ENCODE results near the gene SSR3.

SSR3 gene

DNA sequence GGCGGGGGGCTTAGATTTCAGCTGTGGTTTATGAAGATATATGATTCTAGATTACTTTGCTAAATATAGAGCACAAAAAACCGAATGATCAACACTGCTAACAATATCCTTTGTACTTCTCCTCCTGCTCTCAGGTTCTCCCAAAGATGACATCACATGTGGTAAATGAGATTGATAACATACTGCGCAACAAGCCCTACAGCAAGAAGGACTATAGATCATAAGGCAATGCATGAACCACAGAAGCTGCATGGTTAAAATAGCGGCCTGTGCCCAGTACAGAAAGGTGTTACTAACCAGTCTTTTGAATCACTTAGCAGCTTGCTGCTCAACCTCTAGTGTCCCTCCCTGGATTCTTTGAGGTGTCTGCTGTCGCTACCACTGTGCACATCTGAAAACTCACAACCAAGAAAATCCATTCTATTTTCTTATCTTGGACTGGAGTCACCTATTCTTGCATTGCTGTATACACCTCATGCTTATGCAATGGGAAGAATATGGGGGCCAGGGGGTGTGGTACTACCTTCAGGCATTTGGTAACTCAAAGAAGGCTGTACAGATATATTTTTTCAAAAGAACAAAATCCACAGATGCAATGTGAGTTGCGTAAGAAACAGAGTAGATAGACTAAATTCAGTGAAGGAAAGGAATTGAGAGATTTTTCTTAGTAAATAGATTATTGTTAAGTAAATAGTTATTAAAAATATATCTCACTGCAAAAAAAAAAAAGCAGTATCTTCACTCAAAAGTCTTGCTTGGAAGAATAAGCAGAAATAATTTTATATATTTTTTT, 18.2 kb downstream of the SSR3 start:
- DNase-seq (ENCODE audit: low read depth, low spot score), result no peak

DNA sequence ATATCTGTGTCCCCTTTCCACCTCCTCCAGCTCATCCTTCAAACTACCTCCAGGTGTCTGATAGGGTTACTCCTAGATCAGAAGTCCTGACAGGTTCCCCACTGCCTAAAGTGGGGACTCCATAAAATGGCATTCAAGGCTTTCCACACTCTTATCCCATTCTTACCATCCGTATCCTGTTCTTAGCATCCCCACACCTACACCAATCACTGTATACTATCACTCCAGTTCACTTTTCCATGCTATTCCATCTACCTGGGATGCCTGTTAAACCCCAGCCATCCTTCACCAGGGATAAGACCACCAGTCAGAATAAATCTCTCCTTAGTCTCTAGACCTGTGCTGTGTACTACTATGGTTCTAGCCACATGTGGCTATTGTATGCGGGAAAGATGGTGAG, 19.1 kb downstream of the SSR3 start:
- DNase-seq (ENCODE audit: low read depth, low spot score), result no peak

DNA sequence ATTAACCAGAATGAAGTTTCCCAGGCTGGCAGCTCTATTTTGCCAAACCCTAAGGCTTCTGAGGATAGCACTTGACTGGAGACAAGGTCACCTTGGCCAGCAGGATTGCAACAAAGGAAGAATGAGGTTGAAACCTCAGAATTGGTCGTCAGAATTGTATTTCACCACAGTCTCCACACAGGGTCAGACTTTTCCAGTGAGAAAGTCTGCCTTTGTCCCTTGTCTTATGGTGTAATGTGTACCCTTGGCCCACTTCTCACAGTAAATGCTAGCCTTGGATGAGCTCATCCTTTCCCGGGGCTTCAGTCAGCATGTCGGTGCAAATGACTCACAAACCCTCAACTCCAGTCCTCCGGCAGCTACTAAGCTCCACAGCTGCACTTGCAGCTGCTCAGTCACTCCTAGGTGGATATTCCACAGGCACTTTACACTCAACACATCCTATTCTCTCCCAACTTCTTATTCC, 19.7 kb downstream of the SSR3 start:
- peak; percentile 78 for DNase-seq (ENCODE audit: low read depth, low spot score)

DNA sequence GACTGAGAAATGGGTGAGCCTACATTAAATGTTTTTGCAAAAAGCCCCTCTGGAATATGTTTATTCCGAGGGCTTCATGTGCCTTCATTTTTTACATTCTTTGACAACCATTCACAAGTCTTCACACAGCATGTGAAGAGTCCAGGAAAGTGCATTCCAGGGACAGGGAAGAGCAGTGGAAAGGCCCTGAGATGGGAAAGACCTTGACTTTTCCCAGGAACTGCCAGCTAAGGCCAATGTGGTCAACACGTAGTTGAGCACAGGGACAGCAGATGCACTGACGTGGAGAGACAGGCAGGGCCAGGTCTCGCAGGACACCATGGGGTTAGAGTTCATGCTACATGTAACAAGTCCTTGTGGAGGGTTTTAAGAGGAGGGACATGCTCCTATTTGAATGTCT, 21.7 kb downstream of the SSR3 start:
- DNase-seq (ENCODE audit: low read depth, low spot score), result no peak

DNA sequence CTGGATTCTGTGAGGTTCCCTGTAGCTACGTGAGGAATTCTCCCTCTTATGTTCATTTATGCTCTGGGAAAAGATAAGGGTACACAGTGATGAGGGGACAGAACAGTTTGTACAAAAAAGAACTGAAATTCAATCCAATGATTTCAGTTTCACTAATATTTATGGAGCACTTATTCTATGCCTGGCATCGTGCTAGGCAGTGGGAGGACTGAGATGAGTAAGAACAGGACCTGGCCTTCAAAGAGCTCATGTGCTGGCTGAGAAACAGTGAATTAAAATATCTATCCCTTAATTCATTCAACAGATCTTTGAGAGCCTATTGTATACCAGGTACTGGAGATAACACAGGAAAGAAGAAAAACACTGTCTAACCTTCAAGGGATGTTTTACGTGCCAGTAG, 22.2 kb downstream of the SSR3 start:
- no peak for DNase-seq (ENCODE audit: low read depth, low spot score)

DNA sequence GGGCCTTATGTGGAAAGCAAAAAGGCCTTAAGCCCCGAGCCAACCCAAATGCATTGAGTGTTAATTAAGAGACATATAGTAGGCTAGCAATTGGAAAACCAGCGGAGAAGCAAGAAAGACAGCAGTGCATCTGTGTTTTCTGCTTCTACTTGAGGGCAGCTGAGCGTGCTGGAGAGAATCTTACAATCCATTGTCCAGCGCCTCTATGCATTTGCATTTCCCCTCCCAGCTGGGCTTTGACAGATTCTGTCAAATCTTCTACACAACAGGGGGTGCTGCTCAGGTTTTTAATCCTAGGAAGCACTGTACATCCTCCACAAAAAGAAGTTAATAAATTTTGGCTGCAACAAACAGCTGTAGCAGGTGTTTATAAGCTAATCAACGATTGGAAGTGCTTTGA, 23.9 kb downstream of the SSR3 start:
- peak; percentile 19 for DNase-seq (ENCODE audit: low read depth, low spot score)

DNA sequence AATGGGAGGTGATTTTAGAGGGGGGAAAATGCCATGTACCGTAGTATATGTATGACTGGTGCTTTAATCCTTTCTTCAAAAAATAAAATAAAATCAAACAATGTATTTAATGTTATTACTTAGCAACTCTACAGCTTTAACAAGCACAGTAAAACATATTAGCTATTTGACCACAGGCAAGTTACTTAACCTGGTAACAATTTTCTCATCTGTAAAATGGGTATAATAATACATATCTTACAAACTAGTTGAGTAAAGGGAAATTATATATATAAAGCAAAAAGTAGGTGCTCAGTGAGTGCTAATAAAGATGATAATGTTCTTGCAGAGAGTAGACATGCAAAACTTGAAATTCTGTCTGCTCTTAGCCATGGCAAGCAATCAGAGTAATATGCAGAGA, 27.9 kb downstream of the SSR3 start:
- no peak for DNase-seq (ENCODE audit: low read depth, low spot score)

DNA sequence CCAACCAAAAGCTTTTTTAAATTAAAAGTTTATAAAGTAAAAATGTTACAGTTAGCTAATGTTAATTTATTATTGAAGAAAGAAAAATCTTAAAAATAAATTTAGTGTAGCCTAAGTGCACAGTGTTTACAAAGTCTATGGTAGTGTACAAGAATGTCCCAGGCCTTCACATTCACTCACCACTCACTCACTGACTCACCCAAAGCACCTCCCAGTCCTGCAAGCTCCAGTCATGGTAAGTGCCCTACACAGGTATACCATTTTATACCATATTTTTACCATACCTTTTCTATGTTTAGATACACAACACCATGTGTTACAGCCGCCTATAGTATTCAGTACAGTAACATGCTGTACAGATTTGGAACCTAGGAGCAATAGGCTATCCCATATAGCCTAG, 29.1 kb downstream of the SSR3 start:
- no peak for DNase-seq (ENCODE audit: low read depth, low spot score)

DNA sequence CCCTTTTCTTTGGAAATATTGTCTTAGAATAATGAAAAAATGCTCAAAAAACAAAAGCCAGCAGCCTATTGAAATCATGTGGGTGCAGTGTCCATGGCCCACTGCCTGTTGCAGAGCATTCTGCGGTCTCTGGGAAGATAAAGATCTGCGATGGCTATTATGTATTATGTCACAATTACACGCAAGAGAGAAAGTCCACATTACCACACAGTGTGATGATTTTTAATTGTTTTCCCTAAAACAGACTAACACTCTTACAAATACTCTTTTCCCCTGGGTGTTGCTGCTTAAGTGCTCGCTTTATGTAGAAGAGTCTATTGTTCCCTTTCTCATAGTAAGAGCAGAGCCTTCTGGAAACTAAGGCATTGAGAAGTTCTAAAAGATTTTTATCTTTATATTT, 32.2 kb downstream of the SSR3 start:
- no peak for DNase-seq (ENCODE audit: low read depth, low spot score)

DNA sequence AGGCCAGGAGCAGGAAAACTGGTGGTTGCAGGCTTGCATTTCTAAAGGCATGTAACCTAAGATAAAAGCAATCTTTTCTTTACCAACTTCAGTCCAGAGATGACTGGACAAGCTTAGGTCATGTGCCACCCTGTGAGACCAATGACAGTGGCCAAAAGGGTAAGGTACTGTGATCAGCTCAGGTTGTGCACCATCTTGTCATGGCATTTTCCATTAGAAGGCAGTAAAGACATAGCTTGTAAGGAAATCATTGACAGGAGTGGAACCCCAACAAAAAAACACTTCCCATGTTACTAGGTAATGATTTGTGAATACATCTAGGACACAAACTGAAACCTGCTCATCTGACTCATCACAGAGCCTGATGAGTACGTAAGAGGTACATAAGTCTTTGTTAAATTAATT, 35.2 kb downstream of the SSR3 start:
- DNase-seq (ENCODE audit: low read depth, low spot score), result no peak

DNA sequence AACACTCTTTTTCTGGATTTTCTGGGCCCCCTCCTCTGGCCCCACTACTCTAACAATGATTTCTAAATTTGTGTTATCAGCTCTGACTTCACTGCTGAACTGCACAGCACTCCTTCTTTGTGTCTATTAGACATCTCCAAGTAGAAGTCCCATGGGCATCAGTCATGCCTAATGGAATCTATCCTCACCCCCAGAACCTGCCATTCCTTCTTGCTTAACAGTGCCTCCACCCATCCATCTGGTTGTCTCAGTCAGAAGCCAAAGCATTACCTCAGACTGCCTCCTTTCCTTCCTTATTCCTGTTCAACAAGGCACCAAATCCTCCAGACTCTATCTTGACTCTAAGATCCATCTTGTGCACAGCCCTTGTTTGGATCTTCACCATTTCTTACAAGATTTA, 36.2 kb downstream of the SSR3 start:
- DNase-seq (ENCODE audit: low read depth, low spot score), result no peak

DNA sequence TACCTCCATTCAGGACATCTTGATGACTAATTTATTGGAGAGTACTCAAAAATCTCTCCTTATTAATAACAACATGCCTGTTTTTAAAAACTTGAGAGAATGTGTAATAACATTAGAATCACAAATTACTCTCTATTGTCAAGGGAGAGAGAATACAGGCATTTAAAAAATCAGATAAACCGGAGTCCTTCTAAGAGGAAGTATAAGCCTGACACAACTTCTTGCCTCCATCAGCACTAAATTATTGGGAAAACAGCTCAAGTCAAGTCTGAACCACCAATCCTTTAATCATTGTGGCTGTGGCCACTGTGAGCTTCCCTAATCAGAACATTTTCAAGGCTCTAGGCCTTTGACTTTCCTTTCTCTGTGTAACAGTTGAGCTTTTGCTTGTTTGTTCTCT, 38.0 kb downstream of the SSR3 start:
- no peak for DNase-seq (ENCODE audit: low read depth, low spot score)

DNA sequence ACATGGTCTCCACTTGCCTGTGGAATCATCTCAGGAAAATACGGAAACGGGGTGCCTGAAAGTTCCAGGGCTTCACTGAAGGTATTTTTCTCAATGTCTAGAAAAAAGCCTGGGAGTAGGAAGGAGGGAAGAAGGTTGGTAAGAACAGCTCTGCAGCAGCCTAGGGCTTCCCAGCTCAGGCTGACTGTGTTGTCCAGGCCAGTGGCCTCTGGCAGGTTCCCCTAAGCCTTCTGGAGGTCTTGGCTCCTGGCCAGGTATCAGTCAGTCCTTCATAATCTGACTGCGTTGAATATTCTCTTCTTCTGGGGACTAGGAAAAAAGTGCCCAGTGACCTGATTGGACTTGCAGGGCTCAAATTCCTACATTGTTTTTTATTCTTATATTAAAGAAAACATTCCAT, 38.6 kb downstream of the SSR3 start:
- no peak for DNase-seq (ENCODE audit: low read depth, low spot score)

DNA sequence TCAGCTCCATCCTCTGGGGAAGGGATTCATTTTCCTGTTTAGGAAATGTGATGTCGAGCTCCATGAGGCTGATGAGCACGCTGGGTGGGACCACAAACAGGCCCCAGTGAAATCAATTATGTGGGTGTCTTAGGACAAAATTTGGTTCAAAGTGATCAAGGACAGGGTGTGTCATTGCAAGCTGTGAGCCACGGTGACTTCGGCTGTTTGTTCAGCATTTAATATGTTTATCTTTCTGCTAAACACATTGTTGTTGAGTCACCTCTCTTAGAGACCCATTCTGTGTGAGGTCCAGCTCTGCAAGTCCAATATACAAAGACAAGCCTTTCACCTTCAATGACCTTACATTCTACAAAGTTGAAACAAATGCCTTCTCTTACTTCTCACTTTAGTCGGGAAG, 41.3 kb downstream of the SSR3 start:
- no peak for DNase-seq (ENCODE audit: low read depth, low spot score)

DNA sequence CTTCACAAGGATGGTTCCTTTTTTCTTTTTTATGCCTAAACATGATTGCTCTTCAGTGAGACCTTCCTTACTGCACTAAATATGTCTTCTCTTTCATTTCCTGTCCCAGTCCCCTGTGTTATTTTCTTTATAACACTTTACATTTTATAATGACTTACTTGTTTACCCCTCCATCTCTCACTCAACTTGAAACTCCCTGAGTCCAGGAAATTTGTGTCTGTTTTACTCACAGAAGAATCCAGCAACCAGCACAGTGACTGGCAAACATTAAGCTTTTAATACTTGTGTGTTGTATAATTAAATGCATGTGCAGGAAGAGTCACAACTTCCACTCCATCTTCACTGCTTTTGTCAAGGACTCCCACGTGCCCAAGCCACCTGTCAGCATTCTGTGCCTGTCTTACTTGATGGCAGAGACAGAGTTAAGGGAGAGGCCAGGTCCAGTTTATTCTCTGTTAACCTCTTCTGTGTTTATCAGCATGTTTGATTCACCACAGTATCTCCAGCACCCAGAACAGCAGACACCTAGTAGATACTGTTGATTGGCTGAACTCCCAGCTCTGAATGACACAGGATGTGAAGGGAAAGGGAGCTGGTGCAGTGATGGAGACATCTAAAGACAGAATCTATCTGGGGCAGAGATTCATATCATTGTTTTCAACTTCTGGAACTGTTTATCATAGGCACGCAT, 42.8 kb downstream of the SSR3 start:
- no peak for DNase-seq (ENCODE audit: low read depth, low spot score)

DNA sequence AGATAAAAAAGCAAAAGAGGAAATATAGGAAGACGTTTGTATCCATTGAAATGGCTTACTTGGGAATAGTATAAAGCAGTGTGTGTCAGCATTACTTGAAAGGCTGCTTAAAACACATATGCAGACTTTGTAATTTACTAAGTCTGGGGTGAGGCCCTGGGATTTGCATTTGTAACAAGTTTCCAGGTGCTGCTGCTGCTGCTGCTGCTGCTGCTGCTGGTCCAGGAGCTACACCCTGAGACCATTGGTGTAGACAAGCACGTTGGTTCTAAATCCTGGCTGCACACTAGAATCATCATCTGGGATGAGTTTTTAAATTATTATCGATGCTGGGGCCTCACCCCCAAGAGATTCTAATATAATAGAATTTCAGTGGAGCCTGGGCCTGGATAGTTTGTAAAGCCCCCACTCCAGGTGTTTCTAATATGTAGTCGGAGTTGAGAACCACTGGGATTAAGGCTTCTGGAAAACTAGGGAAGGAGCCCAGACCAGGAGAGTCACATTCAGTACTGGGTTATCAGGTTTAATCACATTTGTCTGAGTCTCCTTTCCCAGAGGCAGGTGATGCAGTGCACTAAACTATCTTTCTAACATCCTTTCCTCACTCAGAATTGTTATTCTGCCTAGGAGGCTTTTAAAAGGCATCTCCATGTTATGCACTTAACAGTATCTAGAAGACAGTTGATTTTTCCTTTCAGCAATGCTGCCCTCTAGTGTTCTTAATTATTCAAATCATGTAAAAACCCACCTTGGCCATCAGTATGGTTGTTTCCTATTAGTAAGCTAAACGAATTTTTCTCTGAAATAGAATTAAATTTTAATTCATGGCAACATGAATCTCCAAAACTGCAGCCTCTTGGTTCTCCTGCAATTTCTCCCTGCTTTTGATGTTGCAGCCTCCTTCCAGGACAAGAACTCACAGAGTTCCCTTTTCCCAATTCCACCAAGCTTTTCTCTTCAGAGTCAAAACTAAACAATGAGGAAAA, 45.4 kb downstream of the SSR3 start:
- DNase-seq (ENCODE audit: low read depth, low spot score), result no peak

DNA sequence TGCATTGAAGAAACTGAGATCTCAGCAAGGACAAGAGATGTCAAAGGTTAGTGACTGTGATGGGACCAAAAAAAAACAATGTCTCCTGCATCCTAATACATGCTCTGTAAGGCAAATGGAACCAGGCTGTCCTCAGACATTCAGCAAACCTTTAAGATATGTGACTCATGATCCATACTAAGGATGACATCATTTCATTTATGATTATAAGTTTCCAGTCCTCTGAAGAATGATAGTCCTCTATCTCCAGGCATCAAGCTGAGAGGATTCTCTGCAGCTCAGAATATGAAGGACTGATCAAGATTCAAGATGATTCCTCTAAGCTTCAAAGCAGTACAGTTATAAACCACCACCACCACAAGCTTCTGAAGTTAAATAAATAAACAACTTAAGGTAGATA, 47.6 kb downstream of the SSR3 start:
- no peak for DNase-seq (ENCODE audit: low read depth, low spot score)

DNA sequence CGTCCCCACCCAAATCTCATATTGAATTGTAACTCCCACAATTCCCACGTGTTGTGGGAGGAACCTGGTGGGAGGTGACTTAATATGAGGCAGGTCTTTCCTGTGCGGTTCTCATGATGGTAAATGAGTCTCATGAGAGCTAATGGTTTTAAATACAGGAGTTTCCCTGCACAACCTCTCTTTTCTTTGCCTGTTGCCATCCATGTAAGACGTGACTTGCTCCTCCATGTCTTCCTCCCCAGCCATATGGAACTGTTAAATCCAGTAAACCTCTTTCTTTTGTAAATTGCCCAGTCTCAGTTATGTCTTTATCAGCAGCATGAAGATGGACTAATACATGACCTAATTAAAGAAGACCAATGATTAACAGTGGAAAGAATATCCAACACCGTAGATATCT, 56.6 kb downstream of the SSR3 start:
- DNase-seq (ENCODE audit: low read depth, low spot score), result no peak

DNA sequence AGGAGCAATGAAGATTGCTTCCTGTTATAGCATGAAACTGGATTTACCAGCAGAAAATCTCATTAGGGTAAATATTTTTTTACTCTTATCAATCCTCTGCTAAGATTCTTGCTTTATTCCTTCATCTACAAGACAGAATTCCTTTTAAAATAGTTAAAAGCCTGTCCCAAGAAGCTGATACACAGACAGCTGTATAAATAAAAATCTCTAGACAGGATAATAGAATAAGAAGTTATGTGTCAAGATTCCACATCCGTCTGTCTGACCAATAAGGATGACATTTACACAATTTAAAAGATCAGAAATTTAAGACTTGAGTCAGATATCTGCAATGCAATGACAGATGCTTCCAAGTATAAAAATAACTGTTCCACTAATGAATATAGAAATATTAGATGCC, 57.6 kb downstream of the SSR3 start:
- no peak for DNase-seq (ENCODE audit: low read depth, low spot score)

DNA sequence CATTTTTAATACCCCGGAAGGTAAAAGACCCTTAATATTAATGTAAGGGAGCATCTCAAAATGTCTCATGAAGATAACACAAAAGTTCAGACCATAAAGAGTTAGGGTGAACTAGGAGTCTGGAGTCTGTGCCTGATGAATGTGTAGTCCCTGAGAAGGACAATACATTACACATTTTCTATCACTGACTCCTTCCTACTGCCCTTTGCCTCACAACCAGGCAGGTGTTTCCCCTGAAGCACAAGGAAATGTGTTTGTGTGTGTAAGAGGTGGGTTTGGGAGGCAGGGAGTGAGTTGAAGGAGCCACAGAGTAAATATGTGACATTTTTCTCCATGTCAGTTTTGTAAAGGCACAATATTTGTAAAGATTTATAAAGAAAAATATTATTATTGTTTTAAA, 59.1 kb downstream of the SSR3 start:
- DNase-seq (ENCODE audit: low read depth, low spot score), result no peak

DNA sequence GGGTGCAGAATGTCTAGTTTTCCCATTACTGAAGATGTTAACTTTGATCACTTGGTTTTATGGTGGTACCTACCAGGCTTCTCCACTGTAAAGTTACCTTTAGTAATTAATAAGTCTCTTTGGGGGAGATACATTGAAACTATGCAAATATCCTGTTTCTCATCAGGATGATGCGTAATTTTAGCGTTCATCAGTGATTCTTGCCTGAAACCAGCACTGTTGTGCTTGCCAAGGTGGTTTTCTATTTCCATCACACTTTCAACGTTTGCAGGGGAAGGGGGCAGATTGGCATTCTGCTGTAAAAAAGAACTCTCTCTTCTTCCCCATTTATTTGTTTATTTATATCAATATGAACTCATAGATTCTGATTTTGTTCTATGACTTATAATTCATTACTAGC, 61.0 kb downstream of the SSR3 start:
- no peak for DNase-seq (ENCODE audit: low read depth, low spot score)

DNA sequence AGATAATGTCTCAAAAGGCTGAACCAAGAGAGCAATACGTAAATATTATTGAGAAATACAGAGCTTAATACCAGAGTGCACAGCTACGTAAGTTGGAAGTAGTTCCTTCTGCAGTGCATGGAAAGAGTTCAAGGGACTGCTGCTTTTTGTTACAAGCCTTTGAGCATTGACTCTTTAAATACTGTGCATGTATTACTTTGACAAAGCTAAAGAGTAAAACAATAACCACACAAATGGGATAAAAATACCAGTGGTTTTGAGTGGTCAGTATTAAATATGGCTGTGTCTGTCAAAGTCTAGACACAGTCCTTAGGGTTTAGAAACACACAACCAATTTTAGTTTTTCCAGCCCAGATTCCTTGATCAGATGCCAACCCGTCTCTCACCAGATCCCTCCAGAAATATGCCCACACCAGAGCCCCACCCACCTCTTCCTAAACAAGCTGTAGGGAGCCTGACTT, 62.1 kb downstream of the SSR3 start:
- no peak for DNase-seq (ENCODE audit: low read depth, low spot score)

Data from ELF-1 (cell line).